ENCODE results near the gene TRIP10. TPM values are rescaled to one million over a fixed set of nuclear protein-coding genes. Genes with fewer than 3 reads are reported as not detected.
A peak's percentile ranks its signal among the peaks of the same experiment; 100 is the strongest.

The TRIP10 gene
- total RNA-seq, 1 donor from 2014 or later = 66.3 TPM

- Mint-ChIP-seq H3K27me3 (no peaks in the 10 kb centered on the region), H3K4me3 (no peak overlapping the region), H3K27ac (no peak overlapping the region), H3K4me1 (peaks cover 24% of the 10 kb centered on the region), H3K36me3 (ENCODE audit: low read depth) (peaks cover 9% of the 10 kb centered on the region), H3K9me3 (no peaks in the 10 kb centered on the region)
- no peak for DNase-seq
- intact Hi-C loops (cut with micrococcal nuclease) = no loop called here
These were observed 13.8 kb upstream of the TRIP10 start for GRCh38 chr19:6725513-6726231.

- H3K36me3 Mint-ChIP-seq (ENCODE audit: low read depth) = peaks cover 22% of the 10 kb centered on the region
- no peak overlapping the region for H3K4me3 Mint-ChIP-seq
- peaks cover 12% of the 10 kb centered on the region for H3K4me1 Mint-ChIP-seq
- H3K9me3 Mint-ChIP-seq = no peaks in the 10 kb centered on the region
- DNase-seq = no peak
- H3K27ac Mint-ChIP-seq = no peak overlapping the region
- intact Hi-C loops (cut with micrococcal nuclease) = no loop called here
- no peaks in the 10 kb centered on the region for H3K27me3 Mint-ChIP-seq
These were observed 11.1 kb upstream of the TRIP10 start for GRCh38 chr19:6728346-6728745.

GRCh38 chr19:6729573-6730152 is 9.8 kb upstream of the TRIP10 start:
- H3K27me3 Mint-ChIP-seq = no peaks in the 10 kb centered on the region
- intact Hi-C loops (cut with micrococcal nuclease) = no loop called here
- peaks cover 7% of the 10 kb centered on the region for H3K4me1 Mint-ChIP-seq
- peaks cover 26% of the 10 kb centered on the region for H3K36me3 Mint-ChIP-seq (ENCODE audit: low read depth)
- H3K4me3 Mint-ChIP-seq = no peak overlapping the region
- no peak for DNase-seq
- no peaks in the 10 kb centered on the region for H3K9me3 Mint-ChIP-seq
- no peak overlapping the region for H3K27ac Mint-ChIP-seq

GRCh38 chr19:6730153-6730804 is 9.2 kb upstream of the TRIP10 start:
- H3K27me3 Mint-ChIP-seq = no peaks in the 10 kb centered on the region
- intact Hi-C loops (cut with micrococcal nuclease) = no loop called here
- H3K4me1 Mint-ChIP-seq = peaks cover 7% of the 10 kb centered on the region
- peaks cover 26% of the 10 kb centered on the region for H3K36me3 Mint-ChIP-seq (ENCODE audit: low read depth)
- peak; percentile 76 for DNase-seq
- H3K27ac Mint-ChIP-seq = no peak overlapping the region
- no peaks in the 10 kb centered on the region for H3K9me3 Mint-ChIP-seq
- H3K4me3 Mint-ChIP-seq = no peak overlapping the region

- no peaks in the 10 kb centered on the region for H3K9me3 Mint-ChIP-seq
- H3K36me3 Mint-ChIP-seq (ENCODE audit: low read depth) = peaks cover 32% of the 10 kb centered on the region
- peaks cover 12% of the 10 kb centered on the region for H3K4me1 Mint-ChIP-seq
- no peak overlapping the region for H3K4me3 Mint-ChIP-seq
- H3K27me3 Mint-ChIP-seq = no peaks in the 10 kb centered on the region
- intact Hi-C loops (cut with micrococcal nuclease) = no loop called here
- no peak overlapping the region for H3K27ac Mint-ChIP-seq
- DNase-seq = no peak
These were observed 8.4 kb upstream of the TRIP10 start for GRCh38 chr19:6730941-6731670.

- Mint-ChIP-seq H3K4me3 (no peak overlapping the region), H3K27ac (no peak overlapping the region), H3K4me1 (peaks cover 15% of the 10 kb centered on the region), H3K27me3 (no peaks in the 10 kb centered on the region), H3K9me3 (no peaks in the 10 kb centered on the region), H3K36me3 (ENCODE audit: low read depth) (peaks cover 35% of the 10 kb centered on the region)
- no peak for DNase-seq
- intact Hi-C loops (cut with micrococcal nuclease) = no loop called here
These were observed 7.7 kb upstream of the TRIP10 start for GRCh38 chr19:6731822-6732221.

- no peak overlapping the region for H3K27ac Mint-ChIP-seq
- H3K36me3 Mint-ChIP-seq (ENCODE audit: low read depth) = peaks cover 39% of the 10 kb centered on the region
- no peaks in the 10 kb centered on the region for H3K9me3 Mint-ChIP-seq
- intact Hi-C loops (cut with micrococcal nuclease) = no loop called here
- no peak overlapping the region for H3K4me3 Mint-ChIP-seq
- DNase-seq = no peak
- peaks cover 20% of the 10 kb centered on the region for H3K4me1 Mint-ChIP-seq
- no peaks in the 10 kb centered on the region for H3K27me3 Mint-ChIP-seq
These were observed 6.6 kb upstream of the TRIP10 start for GRCh38 chr19:6732803-6733337.

GRCh38 chr19:6733338-6734095 is 6.0 kb upstream of the TRIP10 start:
- H3K4me1 Mint-ChIP-seq = peaks cover 24% of the 10 kb centered on the region
- peaks cover 39% of the 10 kb centered on the region for H3K36me3 Mint-ChIP-seq (ENCODE audit: low read depth)
- H3K27ac Mint-ChIP-seq = no peak overlapping the region
- no peaks in the 10 kb centered on the region for H3K9me3 Mint-ChIP-seq
- H3K4me3 Mint-ChIP-seq = no peak overlapping the region
- intact Hi-C loops (cut with micrococcal nuclease) = no loop called here
- H3K27me3 Mint-ChIP-seq = no peaks in the 10 kb centered on the region
- no peak for DNase-seq

- intact Hi-C loops (cut with micrococcal nuclease) = no loop called here
- Mint-ChIP-seq H3K27me3 (no peaks in the 10 kb centered on the region), H3K4me1 (peaks cover 29% of the 10 kb centered on the region), H3K9me3 (no peaks in the 10 kb centered on the region), H3K27ac (no peak overlapping the region), H3K36me3 (ENCODE audit: low read depth) (peaks cover 39% of the 10 kb centered on the region), H3K4me3 (no peak overlapping the region)
- DNase-seq = no peak
These were observed 5.3 kb upstream of the TRIP10 start for GRCh38 chr19:6734096-6734696.

- Mint-ChIP-seq H3K27me3 (no peaks in the 10 kb centered on the region), H3K9me3 (no peaks in the 10 kb centered on the region), H3K4me1 (peaks cover 30% of the 10 kb centered on the region), H3K4me3 (peak overlapping the region; percentile 98), H3K36me3 (ENCODE audit: low read depth) (peaks cover 30% of the 10 kb centered on the region), H3K27ac (peak overlapping the region; percentile 99)
- DNase-seq = no peak
- intact Hi-C loops (cut with micrococcal nuclease) = loop anchor here (5.0 kb wide), 3 partner anchors 203 to 1207 kb away; partner anchors contain the start of genes PET100, TIMM44, TNFSF9 and XAB2
These were observed 4.1 kb upstream of the TRIP10 start for GRCh38 chr19:6735181-6735911.

GRCh38 chr19:6736169-6736916 is 3.1 kb upstream of the TRIP10 start:
- Mint-ChIP-seq H3K9me3 (no peaks in the 10 kb centered on the region), H3K4me3 (peak overlapping the region; percentile 98), H3K4me1 (peaks cover 35% of the 10 kb centered on the region), H3K27ac (peak overlapping the region; percentile 99), H3K27me3 (no peaks in the 10 kb centered on the region), H3K36me3 (ENCODE audit: low read depth) (peaks cover 30% of the 10 kb centered on the region)
- DNase-seq = peak; percentile 92
- intact Hi-C loops (cut with micrococcal nuclease) = loop anchor here (1.0 to 5.0 kb wide), 8 partner anchors 62 to 1206 kb away; partner anchors contain the start of genes ALKBH7, PET100, TIMM44 and TNFSF9

- H3K4me1 Mint-ChIP-seq = peaks cover 39% of the 10 kb centered on the region
- peaks cover 27% of the 10 kb centered on the region for H3K36me3 Mint-ChIP-seq (ENCODE audit: low read depth)
- intact Hi-C loops (cut with micrococcal nuclease) = loop anchor here (1.0 to 5.0 kb wide), 9 partner anchors 62 to 1205 kb away; partner anchors contain the start of genes ALKBH7, PET100, TIMM44 and TNFSF9
- H3K27ac Mint-ChIP-seq = peak overlapping the region; percentile 99
- H3K9me3 Mint-ChIP-seq = no peaks in the 10 kb centered on the region
- H3K27me3 Mint-ChIP-seq = no peaks in the 10 kb centered on the region
- no peak for DNase-seq
- peak overlapping the region; percentile 98 for H3K4me3 Mint-ChIP-seq
These were observed 2.6 kb upstream of the TRIP10 start for GRCh38 chr19:6736917-6737283.

Measured in activated CD4-positive, alpha-beta T cell treated with anti-CD3 and anti-CD28 coated beads, Interleukin-2, amount 10 ng/mL, durations not matched to agents 24 days and 14 days (primary cell).